OCI-LY3 (cell line): ENCODE data around the gene NUDCD3.

Experiments
- CTCF ChIP-seq: fragments of 200-600, 300-600 bp; sonication (generic); IDR thresholded peaks from 2 replicates; pipeline ENCODE4 v1.5.1; 2014; ENCODE audit warnings: antibody characterized with exemption, low read length, low read depth
- EZH2phosphoT487 ChIP-seq: fragments of 200-600 bp; shearing (Covaris generic); IDR thresholded peaks from 2 replicates; pipeline ENCODE4 v1.6.1; 2018; ENCODE audit warnings: antibody characterized with exemption, mixed run types, low read depth

DNA sequence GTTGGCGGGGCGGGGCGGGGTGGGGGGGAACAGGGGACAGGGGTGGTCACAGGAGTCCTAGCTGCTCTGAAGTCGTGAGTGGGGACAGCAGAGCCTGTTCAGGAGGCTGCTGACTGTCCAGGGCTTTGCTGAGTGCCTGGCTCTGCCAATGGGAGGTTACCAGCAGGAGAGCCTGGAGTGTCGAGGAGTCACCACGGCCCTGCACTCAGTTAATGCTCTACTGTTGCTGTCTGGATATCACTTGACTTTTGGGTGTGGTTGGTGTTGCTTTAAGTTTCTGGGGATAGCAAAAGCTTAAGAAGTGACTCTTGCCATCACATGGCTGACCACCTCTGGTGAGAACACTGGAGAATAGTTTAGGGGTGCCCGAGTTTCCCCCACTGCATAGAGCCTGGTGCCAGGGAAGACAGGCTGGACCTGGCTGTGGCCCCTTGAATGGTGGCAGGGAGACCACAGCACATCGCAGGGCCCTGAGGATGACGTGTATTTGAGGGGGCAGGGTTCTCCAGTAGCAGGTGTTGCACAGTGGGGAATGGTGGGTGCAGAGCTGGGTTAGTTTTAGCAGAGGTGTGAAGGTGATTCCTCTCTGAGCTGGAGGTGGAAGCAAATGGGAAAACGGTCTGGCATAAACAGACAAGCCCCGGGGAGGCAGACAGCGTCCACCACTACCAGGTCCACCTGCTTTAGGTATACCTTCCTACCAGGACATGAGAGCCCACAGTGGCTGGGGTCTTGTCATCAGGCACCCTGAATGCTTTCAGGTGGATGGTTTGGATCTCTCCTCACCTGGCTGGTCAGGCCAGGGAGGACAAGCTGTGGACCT is 110.9 kb downstream of the NUDCD3 start:
- TF ChIP-seq EZH2phosphoT487 (no peak), CTCF (no peak)
